Activated CD4-positive, alpha-beta T cell treated with anti-CD3 and anti-CD28 coated beads for 48 hours (primary cell): ENCODE data around the gene SMOC2.

Experiments
- DNase-seq: peaks from one replicate; pipeline ENCODE4 v3.0.0-alpha.2; 2020

Gene SMOC2

GRCh38 chr6:168717491-168717890 is 276.5 kb downstream of the SMOC2 start:
- DNase-seq, result no peak
